HG03457 (cell line): ENCODE results near the gene KRIT1.

Source experiments
- ATAC-seq: cut with Tn5 transposase; IDR thresholded peaks from one replicate; pipeline ENCODE4 v1.9.1; 2021; ENCODE audit warnings: moderate number of reproducible peaks; ENCODE audit not compliant: unreplicated experiment

KRIT1 gene

GRCh38 chr7:92156990-92157389 is 88.7 kb downstream of the KRIT1 start:
- ATAC-seq, result no peak

- no peak for ATAC-seq
Measured at GRCh38 chr7:92155108-92155739, 90.5 kb downstream of the KRIT1 start.

DNA sequence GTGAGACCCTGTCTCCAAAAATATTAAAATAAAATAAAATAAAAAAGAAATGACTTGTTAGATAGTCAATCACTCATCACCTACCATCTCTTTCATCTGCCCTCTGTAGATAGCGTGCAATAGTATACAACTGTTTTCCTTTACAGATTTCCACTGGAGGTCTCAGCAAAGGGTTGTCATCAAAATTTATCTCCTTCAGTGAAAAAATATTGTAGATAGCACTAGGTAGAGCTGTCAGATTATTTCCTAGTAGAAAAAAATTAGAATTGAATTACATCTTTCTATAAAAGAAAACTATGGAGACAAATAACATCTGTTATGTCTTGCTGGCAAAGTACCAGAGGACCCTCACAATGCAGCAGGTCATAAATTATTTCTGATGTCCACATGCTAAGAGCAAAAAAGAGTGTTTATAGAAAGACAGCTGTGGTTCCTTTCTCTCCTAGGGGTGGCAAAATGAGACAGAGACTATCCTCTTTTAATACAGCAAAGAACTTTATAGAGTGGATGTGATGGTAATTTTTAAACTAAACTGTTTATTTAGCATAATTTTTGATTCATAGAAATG is 95.2 kb downstream of the KRIT1 start:
- no peak for ATAC-seq

DNA sequence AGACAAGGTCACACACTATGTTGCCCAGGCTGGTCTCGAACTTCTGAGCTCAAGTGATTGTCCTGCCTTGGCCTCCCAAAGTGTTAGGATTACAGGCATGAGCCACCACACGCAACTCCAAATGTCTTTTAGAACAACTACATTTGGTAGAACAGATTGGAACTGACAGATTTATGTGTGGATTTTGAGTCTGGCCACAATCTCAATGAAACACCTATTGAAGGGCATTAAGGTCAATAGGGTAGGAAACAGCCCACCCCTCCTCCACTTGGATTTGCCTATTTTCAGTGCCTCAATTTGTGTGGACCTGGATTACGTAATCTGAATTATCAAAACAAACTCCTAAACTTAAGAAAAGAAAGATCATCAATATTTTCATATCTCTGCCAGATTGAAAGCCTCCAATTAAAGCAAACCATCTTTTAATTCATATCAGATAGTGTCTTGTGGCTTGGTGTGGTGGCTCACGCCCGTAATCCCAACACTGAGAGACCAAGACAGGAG is 95.9 kb downstream of the KRIT1 start:
- no peak for ATAC-seq
